A549 treated with AZD2906 at 1 μM for 4 hours (cell line): Measurements from ENCODE around the gene MSL2. TPM values are rescaled to one million over a fixed set of nuclear protein-coding genes. Genes with fewer than 3 reads are reported as not detected.

Experiments
- total RNA-seq: library from RNA; stranded (reverse); fragments of 200-300 nt; extraction: Qiagen RNA extraction; gene quantifications from 5 replicates; pipeline ENCODE4 v1.2.3, GENCODE V29; 2022

Gene MSL2
- total RNA-seq = 6.1 to 7.3 TPM (median 6.3 TPM) in 5 replicates

GRCh38 chr3:136196064-136196400, at the start of gene MSL2:
MSL2 (minus strand) TSS chr3:136196335; CDS start chr3:136195113, 1,222 bp downstream.

Other genes starting within 250 kb of the MSL2 start
- 1.4 to 2.9 TPM (median 1.8 TPM) in 5 replicates for gene PPP2R3A, start 230.6 kb downstream of the MSL2 start, total RNA-seq
- 27.3 to 30.1 TPM (median 28.3 TPM) in 5 replicates for gene PCCB, start 54.0 kb upstream of the MSL2 start, total RNA-seq